ENCODE measurements around the gene EPHA5. TPM values are rescaled to one million over a fixed set of nuclear protein-coding genes. Genes with fewer than 3 reads are reported as not detected.

Gene EPHA5
- total RNA-seq, 1 experiment from 2014 or later, result not detected

DNA sequence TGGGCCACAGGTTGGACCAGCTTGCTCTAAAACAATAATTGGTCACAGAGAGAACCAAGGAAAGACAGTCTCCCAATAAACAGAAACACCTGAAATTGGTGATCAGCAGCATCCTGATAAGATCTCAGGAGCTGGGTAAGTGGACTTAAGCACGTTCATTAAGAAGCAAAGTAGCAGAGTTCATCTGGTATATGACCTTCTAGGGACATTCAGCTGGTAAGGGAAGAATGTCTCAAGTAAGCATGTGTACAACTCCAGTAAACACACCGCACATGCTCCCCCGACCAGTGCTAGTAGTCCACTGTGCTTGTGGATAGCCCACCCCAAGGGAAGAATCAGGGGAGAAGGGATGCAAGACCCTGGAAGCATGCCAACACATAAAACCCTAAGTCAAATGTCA lies 216.9 kb downstream of the EPHA5 start:
- Histone ChIP-seq H3K9me2 (ENCODE audit: insufficient read depth) (no peaks in the 10 kb centered on the region), H3K9ac (ENCODE audit: low read length) (no peak overlapping the region), H3K79me2 (ENCODE audit: insufficient read depth, low read length) (no peaks in the 10 kb centered on the region), H3K4me2 (ENCODE audit: low read length) (no peak overlapping the region), H3K4me3 (replicated peaks in 1 of 2; ENCODE audit: low read depth in 1 of 2, low read length in 2 of 2) (no peak overlapping the region), H4K20me1 (ENCODE audit: insufficient read depth) (no peaks in the 10 kb centered on the region), H3K9me3 (ENCODE audit: control insufficient read depth in 1 of 2, insufficient read depth in 1 of 2, low read depth in 1 of 2, low read length in 2 of 2) (peaks cover 3 to 6% of the 10 kb centered on the region in 2 experiments; a peak in 1 of 4 replicates), H3K36me3 (ENCODE audit: control insufficient read depth in 1 of 2, insufficient read depth in 2 of 2, low read length in 2 of 2) (no peaks in the 10 kb centered on the region), H2AFZ (ENCODE audit: low read depth, low read length, poor library complexity, severe bottlenecking) (no peak overlapping the region), H3K4me1 (ENCODE audit: control insufficient read depth in 1 of 2, insufficient read depth in 2 of 2, low read length in 2 of 2) (no peaks in the 10 kb centered on the region), H3K27ac (ENCODE audit: low read depth, low read length) (no peak overlapping the region), H3K27me3 (ENCODE audit: insufficient read depth, low read length) (no peaks in the 10 kb centered on the region)
- DNase-seq (ENCODE audit: low read depth, low spot score), result no peak
- RAD21 ChIA-PET (ENCODE audit: low non-redundant PET in 1 of 2, low total read pairs in 2 of 2, uncharacterized antibody in 2 of 2, unreplicated experiment in 2 of 2), result no interaction called here
- TF ChIP-seq, protein P1, sequence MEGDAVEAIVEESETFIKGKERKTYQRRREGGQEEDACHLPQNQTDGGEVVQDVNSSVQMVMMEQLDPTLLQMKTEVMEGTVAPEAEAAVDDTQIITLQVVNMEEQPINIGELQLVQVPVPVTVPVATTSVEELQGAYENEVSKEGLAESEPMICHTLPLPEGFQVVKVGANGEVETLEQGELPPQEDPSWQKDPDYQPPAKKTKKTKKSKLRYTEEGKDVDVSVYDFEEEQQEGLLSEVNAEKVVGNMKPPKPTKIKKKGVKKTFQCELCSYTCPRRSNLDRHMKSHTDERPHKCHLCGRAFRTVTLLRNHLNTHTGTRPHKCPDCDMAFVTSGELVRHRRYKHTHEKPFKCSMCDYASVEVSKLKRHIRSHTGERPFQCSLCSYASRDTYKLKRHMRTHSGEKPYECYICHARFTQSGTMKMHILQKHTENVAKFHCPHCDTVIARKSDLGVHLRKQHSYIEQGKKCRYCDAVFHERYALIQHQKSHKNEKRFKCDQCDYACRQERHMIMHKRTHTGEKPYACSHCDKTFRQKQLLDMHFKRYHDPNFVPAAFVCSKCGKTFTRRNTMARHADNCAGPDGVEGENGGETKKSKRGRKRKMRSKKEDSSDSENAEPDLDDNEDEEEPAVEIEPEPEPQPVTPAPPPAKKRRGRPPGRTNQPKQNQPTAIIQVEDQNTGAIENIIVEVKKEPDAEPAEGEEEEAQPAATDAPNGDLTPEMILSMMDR (IDR thresholded peaks at IDR 0.05 in 2 of 3, conservative IDR thresholded peaks at IDR 0.05 in 1 of 3; ENCODE audit: borderline replicate concordance in 1 of 3, insufficient read depth in 1 of 3, low read depth in 2 of 3, low read length in 2 of 3), result no peak
- TF ChIP-seq ELF1 (IDR thresholded peaks at IDR 0.05; ENCODE audit: borderline replicate concordance, low read depth) (no peak), YY1 (IDR thresholded peaks at IDR 0.05; ENCODE audit: extremely low read depth, insufficient replicate concordance, low read depth, low read length) (no peak)
- TF ChIP-seq, protein P2, sequence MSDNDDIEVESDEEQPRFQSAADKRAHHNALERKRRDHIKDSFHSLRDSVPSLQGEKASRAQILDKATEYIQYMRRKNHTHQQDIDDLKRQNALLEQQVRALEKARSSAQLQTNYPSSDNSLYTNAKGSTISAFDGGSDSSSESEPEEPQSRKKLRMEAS (IDR thresholded peaks at IDR 0.05), result no peak
- BruUV-seq (replicated peaks), result no TSS peak
- no peak for ATAC-seq
- CTCF ChIA-PET, result no interaction called here
- POLR2A ChIA-PET, result no interaction called here
- intact Hi-C loops (cut with micrococcal nuclease), result no loop called here

- Histone ChIP-seq H3K4me3 (replicated peaks in 1 of 2; ENCODE audit: low read depth in 1 of 2, low read length in 2 of 2) (no peak overlapping the region), H3K36me3 (ENCODE audit: control insufficient read depth in 1 of 2, insufficient read depth in 2 of 2, low read length in 2 of 2) (no peaks in the 10 kb centered on the region), H3K4me2 (ENCODE audit: low read length) (no peak overlapping the region), H2AFZ (ENCODE audit: low read depth, low read length, poor library complexity, severe bottlenecking) (no peak overlapping the region), H3K9ac (ENCODE audit: low read length) (no peak overlapping the region), H3K27me3 (ENCODE audit: insufficient read depth, low read length) (no peaks in the 10 kb centered on the region), H3K27ac (ENCODE audit: low read depth, low read length) (no peak overlapping the region), H3K9me2 (ENCODE audit: insufficient read depth) (no peaks in the 10 kb centered on the region), H4K20me1 (ENCODE audit: insufficient read depth) (no peaks in the 10 kb centered on the region), H3K79me2 (ENCODE audit: insufficient read depth, low read length) (no peaks in the 10 kb centered on the region), H3K4me1 (ENCODE audit: control insufficient read depth in 1 of 2, insufficient read depth in 2 of 2, low read length in 2 of 2) (no peaks in the 10 kb centered on the region), H3K9me3 (ENCODE audit: control insufficient read depth in 1 of 2, insufficient read depth in 1 of 2, low read depth in 1 of 2, low read length in 2 of 2) (peaks cover 7 to 8% of the 10 kb centered on the region in 2 experiments; a peak in 3 of 4 replicates)
- no TSS peak for BruUV-seq (replicated peaks)
- ATAC-seq (no peak), DNase-seq (ENCODE audit: low read depth, low spot score) (no peak)
- TF ChIP-seq CBX3 (IDR thresholded peaks at IDR 0.05; ENCODE audit: low read depth) (no peak), ELF1 (IDR thresholded peaks at IDR 0.05; ENCODE audit: borderline replicate concordance, low read depth) (no peak), YY1 (IDR thresholded peaks at IDR 0.05; ENCODE audit: extremely low read depth, insufficient replicate concordance, low read depth, low read length) (no peak), CEBPB (IDR thresholded peaks at IDR 0.05; ENCODE audit: low read depth) (no peak), JUND (IDR thresholded peaks at IDR 0.05) (no peak), ZNF274 (IDR thresholded peaks at IDR 0.05; ENCODE audit: low read depth, low read length) (no peak)
- TF ChIP-seq, protein P3, sequence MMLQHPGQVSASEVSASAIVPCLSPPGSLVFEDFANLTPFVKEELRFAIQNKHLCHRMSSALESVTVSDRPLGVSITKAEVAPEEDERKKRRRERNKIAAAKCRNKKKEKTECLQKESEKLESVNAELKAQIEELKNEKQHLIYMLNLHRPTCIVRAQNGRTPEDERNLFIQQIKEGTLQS (IDR thresholded peaks at IDR 0.05), result no peak
- TF ChIP-seq, protein P4, sequence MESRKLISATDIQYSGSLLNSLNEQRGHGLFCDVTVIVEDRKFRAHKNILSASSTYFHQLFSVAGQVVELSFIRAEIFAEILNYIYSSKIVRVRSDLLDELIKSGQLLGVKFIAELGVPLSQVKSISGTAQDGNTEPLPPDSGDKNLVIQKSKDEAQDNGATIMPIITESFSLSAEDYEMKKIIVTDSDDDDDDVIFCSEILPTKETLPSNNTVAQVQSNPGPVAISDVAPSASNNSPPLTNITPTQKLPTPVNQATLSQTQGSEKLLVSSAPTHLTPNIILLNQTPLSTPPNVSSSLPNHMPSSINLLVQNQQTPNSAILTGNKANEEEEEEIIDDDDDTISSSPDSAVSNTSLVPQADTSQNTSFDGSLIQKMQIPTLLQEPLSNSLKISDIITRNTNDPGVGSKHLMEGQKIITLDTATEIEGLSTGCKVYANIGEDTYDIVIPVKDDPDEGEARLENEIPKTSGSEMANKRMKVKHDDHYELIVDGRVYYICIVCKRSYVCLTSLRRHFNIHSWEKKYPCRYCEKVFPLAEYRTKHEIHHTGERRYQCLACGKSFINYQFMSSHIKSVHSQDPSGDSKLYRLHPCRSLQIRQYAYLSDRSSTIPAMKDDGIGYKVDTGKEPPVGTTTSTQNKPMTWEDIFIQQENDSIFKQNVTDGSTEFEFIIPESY (IDR thresholded peaks at IDR 0.05; ENCODE audit: extremely low read depth, insufficient replicate concordance, low read length), result no peak
- TF ChIP-seq, protein P1 (IDR thresholded peaks at IDR 0.05 in 2 of 3, conservative IDR thresholded peaks at IDR 0.05 in 1 of 3; ENCODE audit: borderline replicate concordance in 1 of 3, insufficient read depth in 1 of 3, low read depth in 2 of 3, low read length in 2 of 3), result no peak
- POLR2A ChIA-PET, result no interaction called here
- CTCF ChIA-PET, result no interaction called here
- RAD21 ChIA-PET (ENCODE audit: low non-redundant PET in 1 of 2, low total read pairs in 2 of 2, uncharacterized antibody in 2 of 2, unreplicated experiment in 2 of 2), result no interaction called here
- intact Hi-C loops (cut with micrococcal nuclease), result no loop called here
These were observed 219.4 kb downstream of the EPHA5 start for GRCh38 chr4:65450899-65451298.

Data from HCT116 (cell line).